GM18511 (cell line): ENCODE data around the gene CALN1.
"Not testable (repeated sequence)": the region's sequence is repeated elsewhere in the genome, so short reads cannot be mapped to it uniquely, and the experiment has no call there.

ENCODE experiments used
- ATAC-seq: cut with Tn5 transposase; IDR thresholded peaks from one replicate; pipeline ENCODE4 v1.9.1; 2021; ENCODE audit warnings: mild to moderate bottlenecking, moderate library complexity; ENCODE audit not compliant: unreplicated experiment

The CALN1 gene

DNA sequence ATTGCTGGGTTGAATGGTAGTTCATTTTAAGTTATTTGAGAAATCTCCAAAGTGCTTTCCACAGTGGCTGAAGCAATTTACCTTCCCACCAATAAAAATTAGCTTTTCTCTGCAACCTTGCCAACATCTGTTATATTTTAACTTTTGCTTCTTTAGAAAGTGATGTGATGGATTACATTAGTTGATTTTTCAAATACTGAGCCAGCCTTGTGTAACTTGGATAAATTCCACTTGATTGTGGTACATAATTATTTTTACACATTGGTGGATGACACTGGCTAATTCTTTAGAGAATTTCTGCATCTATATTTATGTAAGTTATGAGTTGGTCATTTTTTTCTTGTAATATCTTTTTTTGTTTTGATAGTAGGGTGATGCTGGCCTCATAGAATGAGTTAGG is 646.1 kb downstream of the CALN1 start:
- no peak for ATAC-seq

DNA sequence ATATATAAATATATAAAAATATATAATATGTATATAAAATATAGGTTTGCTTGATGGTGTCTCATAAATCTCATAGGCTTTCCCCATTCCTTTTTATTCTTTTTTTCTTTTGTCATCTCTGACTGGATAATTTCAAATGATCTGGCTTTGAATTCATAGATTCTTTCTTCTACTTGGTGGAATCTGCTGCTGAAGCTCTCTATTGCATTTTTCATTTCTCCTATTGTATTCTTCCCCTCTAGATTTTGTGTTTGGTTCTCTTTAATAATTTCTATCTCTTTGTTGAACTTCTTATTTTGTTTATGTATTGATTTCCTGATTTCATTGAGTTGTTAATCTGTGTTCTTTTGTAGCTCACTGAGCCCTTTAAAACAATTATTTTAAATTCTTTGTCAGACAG is 650.8 kb downstream of the CALN1 start:
- ATAC-seq = no peak

GRCh38 chr7:71754828-71755227 is 657.3 kb downstream of the CALN1 start:
- no peak for ATAC-seq

DNA sequence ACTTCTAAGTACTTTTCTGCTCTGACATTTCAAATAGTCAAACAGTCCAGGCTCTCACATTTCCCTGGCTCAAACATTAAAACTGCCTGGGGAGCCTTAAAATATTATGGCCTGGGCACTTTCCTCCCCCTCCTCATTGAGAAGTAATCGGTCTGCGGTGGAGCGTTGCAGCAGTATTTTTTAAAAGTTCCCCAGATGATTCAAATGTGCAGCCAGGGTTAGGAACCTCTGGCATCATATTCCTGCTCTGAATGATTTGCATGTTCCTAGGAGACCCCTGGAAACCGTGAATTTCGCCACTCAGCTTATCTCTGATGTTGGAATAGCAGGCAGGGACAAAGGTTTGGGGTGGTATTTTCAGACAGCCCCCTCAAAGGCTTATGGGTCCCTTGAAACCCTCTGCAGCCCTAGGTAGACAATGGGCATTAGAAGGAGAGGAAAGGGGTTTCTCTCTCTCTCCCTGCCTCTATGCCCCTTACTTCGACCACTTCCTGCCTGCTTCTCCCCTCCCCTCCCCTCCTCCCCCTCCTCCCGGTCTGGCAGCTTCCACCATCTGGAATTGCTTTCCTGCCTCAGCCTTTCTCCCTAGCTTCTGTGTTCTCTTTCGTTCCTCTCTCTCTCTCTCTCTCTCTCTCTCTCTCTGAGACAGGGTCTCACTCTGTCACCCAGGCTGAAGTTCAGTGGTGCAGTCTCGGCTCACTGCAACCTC is 658.0 kb downstream of the CALN1 start:
- no peak for ATAC-seq

GRCh38 chr7:71753236-71753635 is 658.9 kb downstream of the CALN1 start:
- ATAC-seq = no peak

DNA sequence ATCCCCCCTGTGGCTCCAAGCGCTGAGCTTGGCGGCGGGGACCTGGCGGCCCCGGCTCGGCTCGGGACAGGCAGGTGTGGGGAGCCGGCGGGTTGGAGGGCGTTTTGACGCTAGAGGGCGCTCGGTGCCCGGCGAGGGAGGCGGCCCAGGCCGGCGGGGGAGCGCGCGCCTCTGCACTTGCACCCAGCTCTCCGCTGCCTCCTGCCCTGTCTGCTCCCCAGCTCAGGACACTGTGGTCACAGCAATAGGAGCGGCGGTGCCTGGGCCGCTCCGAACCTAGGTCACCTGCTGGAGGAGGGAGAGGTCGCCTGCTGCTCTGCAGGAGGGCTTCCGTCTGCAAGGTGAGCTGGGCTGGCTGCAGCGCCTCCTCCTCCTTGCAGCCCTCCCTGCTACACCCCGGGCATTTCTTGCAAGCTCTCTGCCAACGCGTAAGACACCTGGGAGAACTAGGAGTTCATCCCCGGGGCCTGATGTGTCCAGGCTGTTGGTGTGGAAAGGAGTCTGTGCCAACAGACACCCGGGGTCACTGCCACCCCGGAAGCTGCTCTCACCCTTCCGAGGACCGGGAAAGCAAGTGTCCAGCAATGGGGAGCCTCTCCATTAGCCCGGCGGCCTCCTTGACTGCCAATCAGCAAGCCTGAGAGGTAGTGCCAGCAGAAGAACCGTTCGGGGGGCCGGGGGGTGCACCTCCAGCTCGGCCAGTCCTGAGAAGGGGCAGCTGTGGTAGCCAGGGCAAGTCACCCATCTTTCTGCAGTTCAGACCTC is 659.8 kb downstream of the CALN1 start:
- ATAC-seq = peak; percentile 56

DNA sequence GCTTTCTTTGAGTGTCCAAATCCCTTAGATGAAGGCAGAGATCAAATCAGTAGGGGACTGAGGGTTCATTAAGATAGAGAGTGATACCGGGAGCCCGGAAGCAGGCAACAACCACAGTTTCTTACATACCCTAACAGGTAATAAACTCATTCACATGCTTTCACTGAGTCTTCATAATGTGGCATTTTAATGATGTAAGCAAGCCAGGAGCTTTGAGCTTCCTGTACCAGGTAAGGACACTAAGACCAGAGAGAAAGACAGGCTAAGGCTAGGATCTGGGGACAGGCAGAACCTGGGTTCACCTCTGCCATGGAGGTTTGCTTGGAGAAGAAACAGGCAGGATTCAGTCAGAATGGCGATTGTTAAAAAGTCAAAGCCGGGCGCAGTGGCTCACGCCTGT is 661.8 kb downstream of the CALN1 start:
- ATAC-seq = no peak

DNA sequence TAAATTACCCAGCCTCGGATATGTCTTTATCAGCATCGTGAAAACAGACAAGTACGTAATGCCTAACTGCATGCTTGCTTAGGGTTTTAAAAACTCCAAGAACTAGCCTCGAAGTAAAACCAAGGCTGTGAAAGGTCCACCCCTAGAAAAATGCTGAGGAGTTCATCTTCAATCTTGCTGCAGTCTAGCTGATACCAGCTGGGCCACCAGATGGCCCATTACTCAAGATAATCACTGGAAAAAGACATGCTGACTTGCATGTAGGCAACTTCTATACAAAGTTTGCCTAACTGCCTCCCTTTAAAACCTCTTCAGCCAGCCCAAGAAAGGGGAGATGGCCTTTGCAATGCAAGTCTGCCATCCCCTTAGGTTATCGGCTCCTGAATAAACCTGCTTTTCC is 666.1 kb downstream of the CALN1 start:
- ATAC-seq = no peak

GRCh38 chr7:71740174-71740560 is 672.0 kb downstream of the CALN1 start:
- no peak for ATAC-seq

DNA sequence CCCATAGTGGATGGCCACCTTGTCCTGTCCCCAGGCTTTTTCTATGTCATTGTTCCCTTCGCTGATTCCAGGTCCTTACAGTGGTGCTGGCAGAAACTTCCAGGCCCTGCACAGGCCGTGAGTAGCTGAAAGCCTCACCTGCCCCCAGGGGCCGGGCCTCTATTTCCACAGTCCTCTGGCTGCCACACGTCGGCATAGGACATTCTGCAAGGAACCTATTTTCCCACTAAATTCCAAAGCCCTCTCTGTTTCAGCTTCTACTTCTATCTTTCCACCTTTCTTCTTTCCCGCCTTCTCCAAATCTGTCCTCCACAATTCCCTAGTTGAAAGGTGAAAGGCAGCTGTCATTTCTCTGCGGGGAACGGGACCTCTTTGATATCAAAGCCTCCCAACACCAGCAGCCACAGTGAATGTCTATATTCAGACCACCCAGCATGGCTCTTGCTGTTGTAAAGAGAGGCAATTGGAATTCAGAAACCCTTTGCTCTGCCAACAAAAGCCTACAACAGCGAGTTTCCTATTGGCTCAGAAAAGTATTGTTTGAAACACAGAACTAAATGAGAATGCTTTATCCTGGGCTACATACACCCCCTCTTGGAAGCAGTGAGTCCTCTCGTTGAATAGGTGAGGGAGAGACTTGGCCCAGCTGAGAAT is 672.5 kb downstream of the CALN1 start:
- ATAC-seq = no peak

DNA sequence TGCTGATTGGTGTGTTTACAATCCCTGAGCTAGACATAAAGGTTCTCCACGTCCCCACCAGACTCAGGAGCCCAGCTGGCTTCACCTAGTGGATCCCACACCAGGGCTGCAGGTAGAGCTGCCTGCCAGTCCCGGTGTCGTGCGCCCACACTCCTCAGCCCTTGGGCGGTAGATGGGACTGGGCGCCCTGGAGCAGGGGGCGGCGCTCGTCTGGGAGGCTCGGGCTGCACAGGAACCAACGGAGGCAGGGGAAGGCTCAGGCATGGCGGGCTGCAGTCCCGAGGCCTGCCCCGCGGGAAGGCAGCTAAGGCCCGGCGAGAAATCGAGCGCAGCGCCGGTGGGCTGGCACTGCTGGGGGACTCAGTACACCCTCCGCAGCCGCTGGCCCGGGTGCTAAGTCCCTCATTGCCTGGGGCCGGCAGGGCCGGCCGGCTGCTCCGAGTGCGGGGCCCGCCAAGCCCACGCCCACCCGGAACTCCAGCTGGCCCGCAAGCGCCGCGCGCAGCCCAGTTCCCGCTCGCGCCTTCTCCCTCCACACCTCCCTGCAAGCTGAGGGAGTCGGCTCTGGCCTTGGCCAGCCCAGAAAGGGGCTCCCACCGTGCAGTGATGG is 674.1 kb downstream of the CALN1 start:
- ATAC-seq = not testable (repeated sequence)

DNA sequence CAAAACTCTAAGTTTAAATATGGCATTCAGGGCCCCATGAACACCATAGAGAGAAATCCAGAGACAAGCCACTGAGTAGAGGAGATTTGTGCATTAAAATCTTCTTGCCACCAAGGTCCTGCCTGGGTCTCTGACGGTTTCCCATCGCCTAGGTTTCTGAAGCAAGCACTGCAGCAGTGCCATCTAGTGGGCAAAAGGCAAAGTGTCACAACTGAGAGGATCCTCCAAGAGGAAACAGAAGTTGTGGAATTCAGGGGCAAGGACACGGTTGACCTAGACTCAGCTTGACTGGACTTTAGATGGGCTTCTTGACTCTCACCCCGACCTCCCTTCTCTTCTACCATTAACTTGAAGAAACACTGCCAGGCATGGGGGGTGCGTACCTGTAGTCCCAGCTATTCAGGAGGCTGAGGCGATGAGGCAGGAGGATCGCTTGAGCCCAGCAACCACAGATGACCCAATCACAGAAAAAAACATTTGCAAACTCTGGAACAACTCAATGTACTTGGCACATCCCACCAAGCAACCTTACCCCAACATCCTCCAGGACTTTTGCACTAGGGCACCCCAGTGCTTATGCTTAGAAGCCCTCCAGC is 676.1 kb downstream of the CALN1 start:
- ATAC-seq = peak; percentile 75

- no peak for ATAC-seq
Observed at GRCh38 chr7:71733107-71733870, 678.8 kb downstream of the CALN1 start.

DNA sequence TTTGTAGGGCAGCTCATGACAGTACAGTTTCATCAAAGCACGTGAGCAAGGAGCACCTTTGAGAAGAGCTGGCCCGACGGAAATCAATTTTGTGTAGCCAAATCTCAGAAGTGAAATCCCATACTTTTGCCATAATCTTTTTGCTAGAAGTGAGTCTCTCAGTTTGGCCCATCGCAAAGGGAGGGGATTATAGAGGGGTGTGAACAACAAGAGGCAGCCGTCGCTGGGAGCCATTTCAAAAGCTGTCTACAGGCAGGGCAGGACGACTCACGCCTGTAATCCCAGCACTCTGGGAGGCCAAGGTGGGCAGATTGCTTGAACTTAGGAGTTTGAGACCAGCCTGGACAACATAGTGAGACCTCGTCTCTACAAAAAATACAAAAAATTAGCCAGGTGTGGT is 680.4 kb downstream of the CALN1 start:
- no peak for ATAC-seq
